CD4-positive, alpha-beta T cell treated with Interferon alpha-2 for 1 hour (primary cell): ENCODE measurements around the gene DNAH14.
"Not testable (repeated sequence)": the region's sequence is repeated elsewhere in the genome, so short reads cannot be mapped to it uniquely, and the experiment has no call there.

Experiments used
- DNase-seq, 2 donors: peaks; one replicate each; pipeline ENCODE4 v3.0.0-alpha.2; 2020 to 2022

DNAH14 gene

GRCh38 chr1:224929335-224930237 lies at the start of gene DNAH14:
DNAH14 (plus strand) TSS chr1:224929675; CDS start chr1:224952703, 23,028 bp downstream.
- peak in 1 of 2 donors; percentile 2 for DNase-seq

GRCh38 chr1:224880593-224881307 lies 48.7 kb upstream of the DNAH14 start:
- no peak for DNase-seq

GRCh38 chr1:224881308-224881692 lies 48.2 kb upstream of the DNAH14 start:
- not testable (repeated sequence) for DNase-seq

GRCh38 chr1:224881762-224882211 lies 47.7 kb upstream of the DNAH14 start:
- no peak for DNase-seq

GRCh38 chr1:224882264-224882663 lies 47.2 kb upstream of the DNAH14 start:
- no peak for DNase-seq

- no peak for DNase-seq
These were observed 46.4 kb upstream of the DNAH14 start for GRCh38 chr1:224883091-224883490.

GRCh38 chr1:224884361-224884801 lies 45.1 kb upstream of the DNAH14 start:
- DNase-seq, result no peak

GRCh38 chr1:224885376-224885775 lies 44.1 kb upstream of the DNAH14 start:
- DNase-seq, result not testable (repeated sequence)

- DNase-seq, result no peak
These were observed 34.6 kb upstream of the DNAH14 start for GRCh38 chr1:224894915-224895314.

GRCh38 chr1:224896130-224896781 lies 33.2 kb upstream of the DNAH14 start:
- DNase-seq, result no peak

- no peak for DNase-seq
These were observed 31.7 kb upstream of the DNAH14 start for GRCh38 chr1:224897529-224898327.

GRCh38 chr1:224898937-224899336 lies 30.5 kb upstream of the DNAH14 start:
- no peak for DNase-seq

GRCh38 chr1:224900062-224900630 lies 29.3 kb upstream of the DNAH14 start:
- no peak for DNase-seq

GRCh38 chr1:224901087-224901810 lies 28.2 kb upstream of the DNAH14 start:
- DNase-seq, result no peak

- DNase-seq, result no peak
These were observed 25.5 kb upstream of the DNAH14 start for GRCh38 chr1:224903955-224904354.

- no peak for DNase-seq
These were observed 23.1 kb upstream of the DNAH14 start for GRCh38 chr1:224906340-224906739.

GRCh38 chr1:224911217-224911616 lies 18.3 kb upstream of the DNAH14 start:
- DNase-seq, result no peak

- no peak for DNase-seq
These were observed 15.1 kb upstream of the DNAH14 start for GRCh38 chr1:224914292-224914900.

GRCh38 chr1:224919508-224919907 lies 10.0 kb upstream of the DNAH14 start:
- DNase-seq, result no peak

- no peak for DNase-seq
These were observed 8.5 kb upstream of the DNAH14 start for GRCh38 chr1:224920930-224921329.

GRCh38 chr1:224921354-224921753 lies 8.1 kb upstream of the DNAH14 start:
- DNase-seq, result no peak
